Placental pericyte (primary cell): ENCODE measurements around the gene SHISAL2B. TPM values are rescaled to one million over a fixed set of nuclear protein-coding genes. Genes with fewer than 3 reads are reported as not detected.

Source experiments
- total RNA-seq: library from RNA; depleted of rRNA; stranded (reverse); fragments of >200 nt; gene quantifications from 2 replicates; pipeline ENCODE4 v1.2.3, GENCODE V29; 2012

The SHISAL2B gene
- total RNA-seq, result not detected in 2 replicates

GRCh38 chr5:64690417-64691151 lies at the start of gene SHISAL2B:
Gene SHISAL2B, plus strand, starts transcription at chr5:64690503. Its CDS starts 121 bp downstream, at chr5:64690624.

Other genes with a start within 250 kb of the SHISAL2B start
- gene RGS7BP, start 184.5 kb upstream of the SHISAL2B start, total RNA-seq, result not detected in 2 replicates
- gene SREK1IP1, start 78.2 kb downstream of the SHISAL2B start, total RNA-seq, result 8.3 and 12.6 TPM in 2 replicates
- gene CWC27, start 78.4 kb downstream of the SHISAL2B start, total RNA-seq, result 10.7 and 17.2 TPM in 2 replicates